ENCODE measurements around the gene FBXO46. TPM values are rescaled to one million over a fixed set of nuclear protein-coding genes. Genes with fewer than 3 reads are reported as not detected.

FBXO46 gene
- total and polyA plus RNA-seq, 2 of the 13 experiments (the other 11 are each of a cell fraction or from before 2014, with no cell fraction given), result 6.2 to 6.4 TPM

DNA sequence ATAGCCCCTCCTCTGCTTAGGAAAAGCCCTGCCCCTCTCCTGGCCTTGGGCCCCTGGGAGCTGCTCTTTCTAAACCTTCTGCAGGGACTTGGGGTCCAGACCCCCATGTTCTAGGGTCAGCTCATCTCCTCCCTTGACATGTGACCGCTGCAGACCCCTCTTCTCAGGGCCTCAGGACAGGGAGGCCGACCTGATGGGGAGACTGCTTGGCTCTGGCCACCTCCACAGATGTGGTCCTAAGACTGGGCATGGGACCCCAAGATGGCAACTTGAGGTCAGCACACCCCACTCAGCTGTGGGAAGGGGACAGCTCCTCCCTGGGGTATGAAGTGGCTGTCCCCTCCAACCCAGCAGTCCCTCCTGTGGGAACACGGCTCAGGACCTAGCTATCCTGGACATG, 42.2 kb upstream of the FBXO46 start:
- no peaks in the 10 kb centered on the region for H3K9me3 ChIP-seq (ENCODE audit: low read length)
- BruUV-seq (replicated peaks), result no TSS peak
- CTCF ChIA-PET (ENCODE audit: low intra/inter-chr PET ratio, low total read pairs), result no interaction called here
- no peak overlapping the region for H3K27ac ChIP-seq (ENCODE audit: extremely low read length, insufficient read depth, low read length)
- 100% methylated on average over 1 of the region's 3 CpGs for WGBS (ENCODE audit: low lambda C conversion rate)
- H3K4me1 ChIP-seq (ENCODE audit: insufficient read depth, low read length), result peaks cover 18% of the 10 kb centered on the region
- no peak for ATAC-seq
- intact Hi-C loops (cut with micrococcal nuclease; ENCODE audit: unreplicated experiment), result no loop called here
- no peak for FAIRE-seq
- H3K4me2 ChIP-seq (ENCODE audit: low read depth, low read length), result no peak overlapping the region
- H3K27me3 ChIP-seq (ENCODE audit: control insufficient read depth in 1 of 2, insufficient read depth in 2 of 2, low read length in 2 of 2), result no peaks in the 10 kb centered on the region
- in situ Hi-C loops (cut with HindIII; ENCODE audit: extremely low pct_ligation_motif_present, low pct_unique_long_range_greater_than_20kb), result no loop called here
- H3K9ac ChIP-seq (ENCODE audit: insufficient read depth, low read depth, low read length), result no peak overlapping the region
- H3K36me3 ChIP-seq (replicated peaks in 1 of 2; ENCODE audit: control insufficient read depth in 1 of 2, insufficient read depth in 2 of 2, low read length in 2 of 2), result peaks cover 2 to 4% of the 10 kb centered on the region in 2 experiments; a peak in 2 of 5 replicates
- no peak overlapping the region for H3K4me3 ChIP-seq (replicated peaks in 1 of 3; ENCODE audit: insufficient read depth in 1 of 3, low read depth in 2 of 3, low read length in 3 of 3)
- POLR2A ChIA-PET, result interaction anchor here (1.2 to 1.4 kb wide), 2 partner anchors 9 to 20 kb away, joined by 3 to 5 read pairs; partner anchors contain the start of genes DMPK and DMWD
- H4K20me1 ChIP-seq (ENCODE audit: insufficient read depth, low read length), result no peaks in the 10 kb centered on the region
- peaks cover 2% of the 10 kb centered on the region for H3K79me2 ChIP-seq (ENCODE audit: insufficient read depth, low read length)
- H2AFZ ChIP-seq (ENCODE audit: low read length), result no peak overlapping the region
- DNase-seq (ENCODE audit: low spot score), result no peak
- TF ChIP-seq, protein P1, sequence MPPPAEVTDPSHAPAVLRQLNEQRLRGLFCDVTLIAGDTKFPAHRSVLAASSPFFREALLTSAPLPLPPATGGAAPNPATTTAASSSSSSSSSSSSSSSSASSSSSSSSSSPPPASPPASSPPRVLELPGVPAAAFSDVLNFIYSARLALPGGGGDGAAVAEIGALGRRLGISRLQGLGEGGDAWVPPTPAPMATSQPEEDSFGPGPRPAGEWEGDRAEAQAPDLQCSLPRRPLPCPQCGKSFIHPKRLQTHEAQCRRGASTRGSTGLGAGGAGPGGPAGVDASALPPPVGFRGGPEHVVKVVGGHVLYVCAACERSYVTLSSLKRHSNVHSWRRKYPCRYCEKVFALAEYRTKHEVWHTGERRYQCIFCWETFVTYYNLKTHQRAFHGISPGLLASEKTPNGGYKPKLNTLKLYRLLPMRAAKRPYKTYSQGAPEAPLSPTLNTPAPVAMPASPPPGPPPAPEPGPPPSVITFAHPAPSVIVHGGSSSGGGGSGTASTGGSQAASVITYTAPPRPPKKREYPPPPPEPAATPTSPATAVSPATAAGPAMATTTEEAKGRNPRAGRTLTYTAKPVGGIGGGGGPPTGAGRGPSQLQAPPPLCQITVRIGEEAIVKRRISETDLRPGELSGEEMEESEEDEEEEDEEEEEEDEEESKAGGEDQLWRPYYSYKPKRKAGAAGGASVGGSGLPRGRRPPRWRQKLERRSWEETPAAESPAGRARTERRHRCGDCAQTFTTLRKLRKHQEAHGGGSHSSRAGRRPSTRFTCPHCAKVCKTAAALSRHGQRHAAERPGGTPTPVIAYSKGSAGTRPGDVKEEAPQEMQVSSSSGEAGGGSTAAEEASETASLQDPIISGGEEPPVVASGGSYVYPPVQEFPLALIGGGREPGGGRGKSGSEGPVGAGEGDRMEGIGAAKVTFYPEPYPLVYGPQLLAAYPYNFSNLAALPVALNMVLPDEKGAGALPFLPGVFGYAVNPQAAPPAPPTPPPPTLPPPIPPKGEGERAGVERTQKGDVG (CRISPR knock-in tag; IDR thresholded peaks at IDR 0.05; ENCODE audit: borderline replicate concordance), result no peak
- TF ChIP-seq ZNF136 (CRISPR knock-in tag; IDR thresholded peaks at IDR 0.05; ENCODE audit: low read depth) (no peak), AGO2 (optimal IDR thresholded peaks at IDR 0.05; ENCODE audit: low read depth, low read length) (no peak), ZNF432 (CRISPR knock-in tag; IDR thresholded peaks at IDR 0.05; ENCODE audit: borderline replicate concordance) (no peak), GFI1 (CRISPR knock-in tag; IDR thresholded peaks at IDR 0.05; ENCODE audit: borderline replicate concordance) (no peak), MTA1 (CRISPR knock-in tag; IDR thresholded peaks at IDR 0.05; ENCODE audit: borderline replicate concordance) (no peak), TOE1 (CRISPR knock-in tag; IDR thresholded peaks at IDR 0.05) (no peak), NFYC (CRISPR knock-in tag; IDR thresholded peaks at IDR 0.05) (no peak), THAP11 (CRISPR knock-in tag; IDR thresholded peaks at IDR 0.05) (no peak), ZNF737 (CRISPR knock-in tag; IDR thresholded peaks at IDR 0.05; ENCODE audit: borderline replicate concordance) (no peak)
- TF ChIP-seq, protein P2, sequence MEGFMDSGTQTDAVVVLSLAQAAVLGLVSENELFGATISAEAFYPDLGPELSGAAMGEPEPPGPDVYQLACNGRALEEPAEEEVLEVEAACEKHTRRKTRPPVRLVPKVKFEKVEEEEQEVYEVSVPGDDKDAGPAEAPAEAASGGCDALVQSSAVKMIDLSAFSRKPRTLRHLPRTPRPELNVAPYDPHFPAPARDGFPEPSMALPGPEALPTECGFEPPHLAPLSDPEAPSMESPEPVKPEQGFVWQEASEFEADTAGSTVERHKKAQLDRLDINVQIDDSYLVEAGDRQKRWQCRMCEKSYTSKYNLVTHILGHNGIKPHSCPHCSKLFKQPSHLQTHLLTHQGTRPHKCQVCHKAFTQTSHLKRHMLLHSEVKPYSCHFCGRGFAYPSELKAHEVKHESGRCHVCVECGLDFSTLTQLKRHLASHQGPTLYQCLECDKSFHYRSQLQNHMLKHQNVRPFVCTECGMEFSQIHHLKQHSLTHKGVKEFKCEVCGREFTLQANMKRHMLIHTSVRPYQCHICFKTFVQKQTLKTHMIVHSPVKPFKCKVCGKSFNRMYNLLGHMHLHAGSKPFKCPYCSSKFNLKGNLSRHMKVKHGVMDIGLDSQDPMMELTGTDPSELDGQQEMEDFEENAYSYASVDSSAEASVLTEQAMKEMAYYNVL (CRISPR knock-in tag; IDR thresholded peaks at IDR 0.05; ENCODE audit: borderline replicate concordance), result no peak
- TF ChIP-seq, protein P3, sequence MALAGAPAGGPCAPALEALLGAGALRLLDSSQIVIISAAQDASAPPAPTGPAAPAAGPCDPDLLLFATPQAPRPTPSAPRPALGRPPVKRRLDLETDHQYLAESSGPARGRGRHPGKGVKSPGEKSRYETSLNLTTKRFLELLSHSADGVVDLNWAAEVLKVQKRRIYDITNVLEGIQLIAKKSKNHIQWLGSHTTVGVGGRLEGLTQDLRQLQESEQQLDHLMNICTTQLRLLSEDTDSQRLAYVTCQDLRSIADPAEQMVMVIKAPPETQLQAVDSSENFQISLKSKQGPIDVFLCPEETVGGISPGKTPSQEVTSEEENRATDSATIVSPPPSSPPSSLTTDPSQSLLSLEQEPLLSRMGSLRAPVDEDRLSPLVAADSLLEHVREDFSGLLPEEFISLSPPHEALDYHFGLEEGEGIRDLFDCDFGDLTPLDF (CRISPR knock-in tag; IDR thresholded peaks at IDR 0.05), result no peak
- TF ChIP-seq, protein P4, sequence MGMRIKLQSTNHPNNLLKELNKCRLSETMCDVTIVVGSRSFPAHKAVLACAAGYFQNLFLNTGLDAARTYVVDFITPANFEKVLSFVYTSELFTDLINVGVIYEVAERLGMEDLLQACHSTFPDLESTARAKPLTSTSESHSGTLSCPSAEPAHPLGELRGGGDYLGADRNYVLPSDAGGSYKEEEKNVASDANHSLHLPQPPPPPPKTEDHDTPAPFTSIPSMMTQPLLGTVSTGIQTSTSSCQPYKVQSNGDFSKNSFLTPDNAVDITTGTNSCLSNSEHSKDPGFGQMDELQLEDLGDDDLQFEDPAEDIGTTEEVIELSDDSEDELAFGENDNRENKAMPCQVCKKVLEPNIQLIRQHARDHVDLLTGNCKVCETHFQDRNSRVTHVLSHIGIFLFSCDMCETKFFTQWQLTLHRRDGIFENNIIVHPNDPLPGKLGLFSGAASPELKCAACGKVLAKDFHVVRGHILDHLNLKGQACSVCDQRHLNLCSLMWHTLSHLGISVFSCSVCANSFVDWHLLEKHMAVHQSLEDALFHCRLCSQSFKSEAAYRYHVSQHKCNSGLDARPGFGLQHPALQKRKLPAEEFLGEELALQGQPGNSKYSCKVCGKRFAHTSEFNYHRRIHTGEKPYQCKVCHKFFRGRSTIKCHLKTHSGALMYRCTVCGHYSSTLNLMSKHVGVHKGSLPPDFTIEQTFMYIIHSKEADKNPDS (CRISPR knock-in tag; IDR thresholded peaks at IDR 0.05), result no peak
